ENCODE measurements around the gene CPE.

DNA sequence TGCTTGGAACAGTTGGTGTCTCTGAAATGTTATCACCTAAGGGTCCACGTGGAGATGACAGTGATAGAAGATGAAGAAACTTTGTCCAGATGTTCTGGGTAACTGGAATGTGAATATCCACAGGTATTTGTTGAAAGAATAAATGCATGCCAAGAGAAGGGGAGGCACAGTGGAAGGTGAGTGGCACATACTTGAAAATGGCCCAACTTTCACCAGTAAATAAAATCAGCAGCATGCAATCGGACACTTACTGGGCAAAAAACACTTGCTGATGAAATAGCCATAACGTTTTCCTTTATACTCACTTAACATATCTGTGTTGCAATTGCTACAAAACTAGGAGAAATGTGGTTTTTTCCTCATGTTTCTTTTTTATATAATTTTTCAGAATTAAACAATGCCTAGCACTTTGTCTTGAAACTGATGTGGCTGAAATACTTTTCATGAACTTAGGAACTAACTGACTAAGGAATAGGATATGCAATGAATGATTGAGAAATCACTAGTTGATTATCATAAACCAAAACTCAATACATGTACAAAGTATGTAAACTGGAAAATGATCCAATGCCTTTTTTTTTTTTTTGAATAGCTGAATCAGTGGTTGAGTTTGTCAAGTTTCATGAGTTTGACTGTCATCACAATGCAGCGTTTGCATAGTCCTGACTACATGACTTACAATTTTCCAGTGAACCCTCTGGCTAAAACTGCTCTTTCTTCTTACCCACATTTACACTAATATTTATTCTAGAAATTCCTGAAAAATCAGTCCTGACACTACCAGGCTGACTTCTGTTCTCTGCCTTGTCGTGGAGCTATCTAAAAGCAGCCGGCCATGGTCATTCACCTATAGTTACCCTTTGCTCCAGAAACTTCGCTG, 127.4 kb downstream of the CPE start:
- TF ChIP-seq, protein P1, sequence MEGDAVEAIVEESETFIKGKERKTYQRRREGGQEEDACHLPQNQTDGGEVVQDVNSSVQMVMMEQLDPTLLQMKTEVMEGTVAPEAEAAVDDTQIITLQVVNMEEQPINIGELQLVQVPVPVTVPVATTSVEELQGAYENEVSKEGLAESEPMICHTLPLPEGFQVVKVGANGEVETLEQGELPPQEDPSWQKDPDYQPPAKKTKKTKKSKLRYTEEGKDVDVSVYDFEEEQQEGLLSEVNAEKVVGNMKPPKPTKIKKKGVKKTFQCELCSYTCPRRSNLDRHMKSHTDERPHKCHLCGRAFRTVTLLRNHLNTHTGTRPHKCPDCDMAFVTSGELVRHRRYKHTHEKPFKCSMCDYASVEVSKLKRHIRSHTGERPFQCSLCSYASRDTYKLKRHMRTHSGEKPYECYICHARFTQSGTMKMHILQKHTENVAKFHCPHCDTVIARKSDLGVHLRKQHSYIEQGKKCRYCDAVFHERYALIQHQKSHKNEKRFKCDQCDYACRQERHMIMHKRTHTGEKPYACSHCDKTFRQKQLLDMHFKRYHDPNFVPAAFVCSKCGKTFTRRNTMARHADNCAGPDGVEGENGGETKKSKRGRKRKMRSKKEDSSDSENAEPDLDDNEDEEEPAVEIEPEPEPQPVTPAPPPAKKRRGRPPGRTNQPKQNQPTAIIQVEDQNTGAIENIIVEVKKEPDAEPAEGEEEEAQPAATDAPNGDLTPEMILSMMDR (IDR thresholded peaks at IDR 0.05), result no peak
- TF ChIP-seq POLR2A (IDR thresholded peaks at IDR 0.05), result no peak

Data from vagina (tissue), 2 donors.